K562 (cell line): ENCODE data around the gene FMN2. TPM values are rescaled to one million over a fixed set of nuclear protein-coding genes. Genes with fewer than 3 reads are reported as not detected.

Source experiments
- RBM22 ChIP-seq: fragments of 200-400 bp; formaldehyde crosslinking; IDR thresholded peaks from 2 replicates; pipeline ENCODE4 v1.6.1; 2018; ENCODE audit warnings: low read length, low read depth; ENCODE audit not compliant: poor library complexity, severe bottlenecking
- polyA plus RNA-seq, 8 experiments: library from polyadenylated mRNA; depleted of rRNA in 4 of 8; stranded (reverse) in 5 of 8; unstranded in 3 of 8; fragments of >200 nt; fragmentation: Nextera tagmentation in 2 of 8; fragmentation: Illumina TruSeq in 1 of 8; extraction: Ambion mirVana in 2 of 8; extraction: Trizol in 1 of 8; gene quantifications; 2 replicates each; pipeline versions ENCODE4 v1.2.1 to v1.2.3, GENCODE V29; 2011 to 2014; ENCODE audit warnings: inconsistent platforms in 1 of 8, missing spikeins in 1 of 8
- total RNA-seq, 7 experiments: library from RNA; depleted of rRNA in 6 of 7; stranded (reverse); fragments of >200 nt in 6 of 7; fragmentation: Illumina TruSeq in 2 of 7; extraction: Trizol in 2 of 7; gene quantifications; 2 replicates each; pipeline versions ENCODE4 v1.2.1 to v1.2.3, GENCODE V29; 2011 to 2021; ENCODE audit warnings: low replicate concordance in 1 of 7
- TF ChIP-seq, protein P1 (sequence below): fragments of 450-650 bp; IDR thresholded peaks from 2 replicates; pipeline ENCODE4 v1.6.1; 2016; ENCODE audit warnings: mild to moderate bottlenecking, moderate library complexity

FMN2 gene
- total and polyA plus RNA-seq, 9 of the 15 experiments (the other 6 are each of a cell fraction or from before 2014, with no cell fraction given), result 0.15 to 0.45 (median 0.16) TPM; not detected in 3

DNA sequence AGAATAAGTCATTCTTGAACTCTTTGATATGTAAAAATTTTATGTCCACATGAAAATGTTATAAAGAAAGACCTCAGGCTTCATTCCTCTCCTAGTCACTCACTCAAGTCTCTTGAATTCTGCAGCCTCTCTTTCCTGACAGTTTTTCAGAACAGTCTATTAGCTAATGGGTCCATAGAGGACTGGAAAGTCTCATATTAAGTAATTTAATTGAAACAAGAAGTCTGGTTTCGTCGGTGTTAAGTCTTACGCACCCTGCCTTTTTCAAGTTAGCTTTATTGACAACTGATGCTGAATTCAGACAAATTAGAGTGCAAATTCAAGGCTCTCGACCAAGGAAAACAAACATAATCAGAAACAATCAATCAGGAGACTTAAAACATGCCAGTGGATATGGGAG, 414.5 kb downstream of the FMN2 start (continued):
- TF ChIP-seq, protein P1, sequence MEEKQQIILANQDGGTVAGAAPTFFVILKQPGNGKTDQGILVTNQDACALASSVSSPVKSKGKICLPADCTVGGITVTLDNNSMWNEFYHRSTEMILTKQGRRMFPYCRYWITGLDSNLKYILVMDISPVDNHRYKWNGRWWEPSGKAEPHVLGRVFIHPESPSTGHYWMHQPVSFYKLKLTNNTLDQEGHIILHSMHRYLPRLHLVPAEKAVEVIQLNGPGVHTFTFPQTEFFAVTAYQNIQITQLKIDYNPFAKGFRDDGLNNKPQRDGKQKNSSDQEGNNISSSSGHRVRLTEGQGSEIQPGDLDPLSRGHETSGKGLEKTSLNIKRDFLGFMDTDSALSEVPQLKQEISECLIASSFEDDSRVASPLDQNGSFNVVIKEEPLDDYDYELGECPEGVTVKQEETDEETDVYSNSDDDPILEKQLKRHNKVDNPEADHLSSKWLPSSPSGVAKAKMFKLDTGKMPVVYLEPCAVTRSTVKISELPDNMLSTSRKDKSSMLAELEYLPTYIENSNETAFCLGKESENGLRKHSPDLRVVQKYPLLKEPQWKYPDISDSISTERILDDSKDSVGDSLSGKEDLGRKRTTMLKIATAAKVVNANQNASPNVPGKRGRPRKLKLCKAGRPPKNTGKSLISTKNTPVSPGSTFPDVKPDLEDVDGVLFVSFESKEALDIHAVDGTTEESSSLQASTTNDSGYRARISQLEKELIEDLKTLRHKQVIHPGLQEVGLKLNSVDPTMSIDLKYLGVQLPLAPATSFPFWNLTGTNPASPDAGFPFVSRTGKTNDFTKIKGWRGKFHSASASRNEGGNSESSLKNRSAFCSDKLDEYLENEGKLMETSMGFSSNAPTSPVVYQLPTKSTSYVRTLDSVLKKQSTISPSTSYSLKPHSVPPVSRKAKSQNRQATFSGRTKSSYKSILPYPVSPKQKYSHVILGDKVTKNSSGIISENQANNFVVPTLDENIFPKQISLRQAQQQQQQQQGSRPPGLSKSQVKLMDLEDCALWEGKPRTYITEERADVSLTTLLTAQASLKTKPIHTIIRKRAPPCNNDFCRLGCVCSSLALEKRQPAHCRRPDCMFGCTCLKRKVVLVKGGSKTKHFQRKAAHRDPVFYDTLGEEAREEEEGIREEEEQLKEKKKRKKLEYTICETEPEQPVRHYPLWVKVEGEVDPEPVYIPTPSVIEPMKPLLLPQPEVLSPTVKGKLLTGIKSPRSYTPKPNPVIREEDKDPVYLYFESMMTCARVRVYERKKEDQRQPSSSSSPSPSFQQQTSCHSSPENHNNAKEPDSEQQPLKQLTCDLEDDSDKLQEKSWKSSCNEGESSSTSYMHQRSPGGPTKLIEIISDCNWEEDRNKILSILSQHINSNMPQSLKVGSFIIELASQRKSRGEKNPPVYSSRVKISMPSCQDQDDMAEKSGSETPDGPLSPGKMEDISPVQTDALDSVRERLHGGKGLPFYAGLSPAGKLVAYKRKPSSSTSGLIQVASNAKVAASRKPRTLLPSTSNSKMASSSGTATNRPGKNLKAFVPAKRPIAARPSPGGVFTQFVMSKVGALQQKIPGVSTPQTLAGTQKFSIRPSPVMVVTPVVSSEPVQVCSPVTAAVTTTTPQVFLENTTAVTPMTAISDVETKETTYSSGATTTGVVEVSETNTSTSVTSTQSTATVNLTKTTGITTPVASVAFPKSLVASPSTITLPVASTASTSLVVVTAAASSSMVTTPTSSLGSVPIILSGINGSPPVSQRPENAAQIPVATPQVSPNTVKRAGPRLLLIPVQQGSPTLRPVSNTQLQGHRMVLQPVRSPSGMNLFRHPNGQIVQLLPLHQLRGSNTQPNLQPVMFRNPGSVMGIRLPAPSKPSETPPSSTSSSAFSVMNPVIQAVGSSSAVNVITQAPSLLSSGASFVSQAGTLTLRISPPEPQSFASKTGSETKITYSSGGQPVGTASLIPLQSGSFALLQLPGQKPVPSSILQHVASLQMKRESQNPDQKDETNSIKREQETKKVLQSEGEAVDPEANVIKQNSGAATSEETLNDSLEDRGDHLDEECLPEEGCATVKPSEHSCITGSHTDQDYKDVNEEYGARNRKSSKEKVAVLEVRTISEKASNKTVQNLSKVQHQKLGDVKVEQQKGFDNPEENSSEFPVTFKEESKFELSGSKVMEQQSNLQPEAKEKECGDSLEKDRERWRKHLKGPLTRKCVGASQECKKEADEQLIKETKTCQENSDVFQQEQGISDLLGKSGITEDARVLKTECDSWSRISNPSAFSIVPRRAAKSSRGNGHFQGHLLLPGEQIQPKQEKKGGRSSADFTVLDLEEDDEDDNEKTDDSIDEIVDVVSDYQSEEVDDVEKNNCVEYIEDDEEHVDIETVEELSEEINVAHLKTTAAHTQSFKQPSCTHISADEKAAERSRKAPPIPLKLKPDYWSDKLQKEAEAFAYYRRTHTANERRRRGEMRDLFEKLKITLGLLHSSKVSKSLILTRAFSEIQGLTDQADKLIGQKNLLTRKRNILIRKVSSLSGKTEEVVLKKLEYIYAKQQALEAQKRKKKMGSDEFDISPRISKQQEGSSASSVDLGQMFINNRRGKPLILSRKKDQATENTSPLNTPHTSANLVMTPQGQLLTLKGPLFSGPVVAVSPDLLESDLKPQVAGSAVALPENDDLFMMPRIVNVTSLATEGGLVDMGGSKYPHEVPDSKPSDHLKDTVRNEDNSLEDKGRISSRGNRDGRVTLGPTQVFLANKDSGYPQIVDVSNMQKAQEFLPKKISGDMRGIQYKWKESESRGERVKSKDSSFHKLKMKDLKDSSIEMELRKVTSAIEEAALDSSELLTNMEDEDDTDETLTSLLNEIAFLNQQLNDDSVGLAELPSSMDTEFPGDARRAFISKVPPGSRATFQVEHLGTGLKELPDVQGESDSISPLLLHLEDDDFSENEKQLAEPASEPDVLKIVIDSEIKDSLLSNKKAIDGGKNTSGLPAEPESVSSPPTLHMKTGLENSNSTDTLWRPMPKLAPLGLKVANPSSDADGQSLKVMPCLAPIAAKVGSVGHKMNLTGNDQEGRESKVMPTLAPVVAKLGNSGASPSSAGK, result no peak
- TF ChIP-seq RBM22, result no peak
